Common myeloid progenitor, CD34-positive (primary cell): ENCODE measurements around the gene INPP5B.

Experiments used
- CTCF ChIA-PET: fragments of 350-600 bp; sonication (Branson Sonifier 250); formaldehyde crosslinking; loops from one replicate; lab custom pipeline; 2021; ENCODE audit warnings: antibody characterized with exemption; lab: Charles Lee
- POLR2A ChIA-PET: fragments of 350-600 bp; sonication (Branson Sonifier 250); formaldehyde crosslinking; loops from one replicate; lab custom pipeline; 2021; ENCODE audit warnings: antibody characterized with exemption; lab: Charles Lee
- DNase-seq, 3 donors: peaks; one replicate each; pipeline versions ENCODE4 v3.0.0 to v3.0.0-alpha.2; 2013
- H3K27ac ChIP-seq, 2 experiments: 1 replicate in 1 of 2; 2 replicates in 1 of 2; pipeline ENCODE4 v1.7.0; 2013; ENCODE audit warnings: inconsistent platforms in 2 of 2, low read length in 2 of 2, mild to moderate bottlenecking in 2 of 2, low read depth in 1 of 2, moderate library complexity in 1 of 2; ENCODE audit not compliant: severe bottlenecking in 2 of 2, insufficient read depth in 1 of 2, poor library complexity in 1 of 2
- H3K27me3 ChIP-seq, 5 experiments: replicated peaks in 2 of 5; 1 replicate in 3 of 5; 2 replicates in 2 of 5; pipeline versions ENCODE4 v1.6.1 to v1.7.0; 2013; ENCODE audit warnings: low read length in 4 of 5, mild to moderate bottlenecking in 2 of 5, moderate library complexity in 2 of 5, inconsistent platforms in 1 of 5; ENCODE audit not compliant: insufficient read depth in 5 of 5, control insufficient read depth in 4 of 5
- H3K36me3 ChIP-seq, 4 experiments: 1 replicate in 2 of 4; 2 replicates in 2 of 4; pipeline versions ENCODE4 v1.6.1 to v1.7.0; 2013; ENCODE audit warnings: low read length in 3 of 4, control low read depth in 1 of 4, mild to moderate bottlenecking in 1 of 4; ENCODE audit not compliant: control insufficient read depth in 4 of 4, insufficient read depth in 4 of 4
- H3K4me1 ChIP-seq, 4 experiments: 1 replicate in 3 of 4; 2 replicates in 1 of 4; pipeline versions ENCODE4 v1.6.1 to v1.7.1; 2013; ENCODE audit warnings: low read length in 3 of 4, mild to moderate bottlenecking in 3 of 4, control low read depth in 1 of 4, inconsistent platforms in 1 of 4, moderate library complexity in 1 of 4; ENCODE audit not compliant: control insufficient read depth in 4 of 4, insufficient read depth in 4 of 4; ENCODE audit errors: control extremely low read depth in 1 of 4
- H3K4me3 ChIP-seq, 7 experiments: 1 replicate in 4 of 7; 2 replicates in 3 of 7; pipeline versions ENCODE4 v1.5.1 to v1.7.0; 2013; ENCODE audit warnings: mild to moderate bottlenecking in 7 of 7, low read length in 6 of 7, moderate library complexity in 6 of 7, inconsistent platforms in 2 of 7, low read depth in 2 of 7, control low read depth in 1 of 7; ENCODE audit not compliant: insufficient read depth in 4 of 7, control insufficient read depth in 1 of 7; ENCODE audit errors: extremely low read depth in 1 of 7
- H3K9me3 ChIP-seq, 5 experiments: 1 replicate in 4 of 5; 2 replicates in 1 of 5; pipeline versions ENCODE4 v1.6.1 to v1.7.1; 2013; ENCODE audit warnings: low read length in 4 of 5, mild to moderate bottlenecking in 2 of 5, inconsistent platforms in 1 of 5, low read depth in 1 of 5, moderate library complexity in 1 of 5; ENCODE audit not compliant: control insufficient read depth in 4 of 5, insufficient read depth in 2 of 5; ENCODE audit errors: control extremely low read depth in 1 of 5
- WGBS: methylation state at CpG from one replicate; pipeline ENCODE4 v1.1.5; 2013; ENCODE audit not compliant: insufficient coverage; 5-methylcytosine and 5-hydroxymethylcytosine counted together

The INPP5B gene

DNA sequence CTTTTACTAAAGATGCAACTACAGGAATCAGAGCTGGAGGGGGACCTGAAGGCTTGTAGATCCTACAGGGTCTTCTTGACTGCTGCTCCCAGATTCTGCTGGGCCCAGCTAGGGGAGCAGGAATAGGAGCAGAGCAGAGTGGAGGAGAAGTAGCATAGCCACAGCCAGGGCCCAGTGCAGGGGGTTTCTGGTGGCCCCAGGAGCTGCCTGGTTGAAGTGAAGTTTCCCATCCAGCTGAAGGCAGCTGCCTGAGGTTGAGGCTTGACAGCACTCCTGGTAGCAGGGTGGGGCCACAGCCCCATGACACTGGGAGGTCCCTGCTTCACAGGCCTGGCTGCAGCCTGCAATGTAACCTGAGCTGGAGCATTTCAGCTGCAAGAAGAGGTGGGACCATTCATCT is 2.0 kb upstream of the INPP5B start:
- H3K27me3 ChIP-seq: no peaks in the 10 kb centered on the region
- peaks cover 2 to 22% (median 14%) of the 10 kb centered on the region in 4 experiments for H3K4me1 ChIP-seq
- CTCF ChIA-PET: interaction anchor here (0.8 to 2.3 kb wide), 8 partner anchors 9 to 89 kb away, joined by 3 to 8 read pairs (median 4); partner anchors contain the start of gene MTF1
- no peaks in the 10 kb centered on the region for H3K9me3 ChIP-seq
- no peak overlapping the region for H3K4me3 ChIP-seq
- peaks cover 0 to 7% (median 0%) of the 10 kb centered on the region in 4 experiments for H3K36me3 ChIP-seq
- no peak overlapping the region for H3K27ac ChIP-seq
- no peak for DNase-seq
- POLR2A ChIA-PET: no interaction called here

DNA sequence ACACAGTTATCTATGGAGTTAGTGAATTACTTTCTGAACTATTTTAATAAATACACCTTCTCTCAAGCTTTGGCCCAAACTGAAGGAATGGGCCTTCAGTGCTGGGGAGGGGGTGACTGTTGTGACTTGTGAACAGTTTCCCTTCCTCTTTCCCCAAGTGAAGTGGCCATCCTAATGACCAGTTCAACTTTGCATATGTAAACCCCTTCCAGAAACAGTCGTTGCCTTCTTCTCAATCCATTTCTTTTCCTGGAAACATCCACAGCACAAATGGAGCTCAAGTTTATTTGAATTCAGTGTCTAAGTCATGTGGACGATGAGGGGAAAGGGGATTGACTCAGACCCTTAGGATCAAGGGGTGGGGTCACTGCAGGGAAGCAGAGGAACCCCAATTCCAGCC is 1.3 kb upstream of the INPP5B start:
- Histone ChIP-seq H3K9me3 (no peaks in the 10 kb centered on the region), H3K4me1 (peaks cover 2 to 22% (median 14%) of the 10 kb centered on the region in 4 experiments), H3K4me3 (no peak overlapping the region), H3K36me3 (peaks cover 0 to 14% (median 3%) of the 10 kb centered on the region in 4 experiments), H3K27me3 (no peaks in the 10 kb centered on the region), H3K27ac (no peak overlapping the region)
- WGBS: 100% methylated on average over 1 of the region's 2 CpGs
- ChIA-PET POLR2A (no interaction called here), CTCF (interaction anchor here (1.5 to 2.0 kb wide), 3 partner anchors 12 to 88 kb away, joined by 3 to 12 read pairs (median 3); partner anchors contain the start of gene MTF1)
- no peak for DNase-seq

DNA sequence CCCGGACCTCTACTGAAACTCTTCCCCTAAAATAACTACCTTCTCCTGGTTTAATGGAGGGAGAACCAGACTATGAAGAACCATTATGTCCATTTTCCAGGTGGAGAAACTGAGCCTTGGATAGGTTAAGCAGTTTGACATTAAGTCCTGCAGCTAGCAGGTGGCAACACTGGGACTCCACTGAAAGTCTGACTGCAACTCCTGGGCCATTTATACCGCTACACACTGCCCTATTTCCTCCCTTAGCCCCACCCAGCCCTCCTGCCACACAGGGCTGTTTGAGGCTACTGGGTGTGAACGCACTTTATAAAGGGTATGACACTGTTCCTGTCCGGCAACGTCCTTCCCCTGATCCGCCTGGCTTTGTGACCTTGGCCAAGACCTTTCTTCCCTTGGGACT is 511 bp upstream of the INPP5B start:
- Histone ChIP-seq H3K27ac (peak overlapping the region in 1 of 2 experiments; percentile 87), H3K27me3 (no peaks in the 10 kb centered on the region), H3K4me3 (peak overlapping the region in 6 of 7 experiments; percentile 73 to 99 (median 88)), H3K9me3 (no peaks in the 10 kb centered on the region), H3K36me3 (peaks cover 0 to 15% (median 4%) of the 10 kb centered on the region in 4 experiments), H3K4me1 (peaks cover 2 to 22% (median 14%) of the 10 kb centered on the region in 4 experiments)
- CTCF ChIA-PET: interaction anchor here (1.7 to 2.0 kb wide), 2 partner anchors 11 to 88 kb away, joined by 3 to 12 read pairs; partner anchors contain the start of gene MTF1
- POLR2A ChIA-PET: interaction anchor here (1.2 kb wide), 1 partner anchor 88 kb away, joined by 4 read pairs; the partner anchor contains the start of gene MTF1
- no peak for DNase-seq
- WGBS: 79% methylated on average over 5 of the region's 6 CpGs

DNA sequence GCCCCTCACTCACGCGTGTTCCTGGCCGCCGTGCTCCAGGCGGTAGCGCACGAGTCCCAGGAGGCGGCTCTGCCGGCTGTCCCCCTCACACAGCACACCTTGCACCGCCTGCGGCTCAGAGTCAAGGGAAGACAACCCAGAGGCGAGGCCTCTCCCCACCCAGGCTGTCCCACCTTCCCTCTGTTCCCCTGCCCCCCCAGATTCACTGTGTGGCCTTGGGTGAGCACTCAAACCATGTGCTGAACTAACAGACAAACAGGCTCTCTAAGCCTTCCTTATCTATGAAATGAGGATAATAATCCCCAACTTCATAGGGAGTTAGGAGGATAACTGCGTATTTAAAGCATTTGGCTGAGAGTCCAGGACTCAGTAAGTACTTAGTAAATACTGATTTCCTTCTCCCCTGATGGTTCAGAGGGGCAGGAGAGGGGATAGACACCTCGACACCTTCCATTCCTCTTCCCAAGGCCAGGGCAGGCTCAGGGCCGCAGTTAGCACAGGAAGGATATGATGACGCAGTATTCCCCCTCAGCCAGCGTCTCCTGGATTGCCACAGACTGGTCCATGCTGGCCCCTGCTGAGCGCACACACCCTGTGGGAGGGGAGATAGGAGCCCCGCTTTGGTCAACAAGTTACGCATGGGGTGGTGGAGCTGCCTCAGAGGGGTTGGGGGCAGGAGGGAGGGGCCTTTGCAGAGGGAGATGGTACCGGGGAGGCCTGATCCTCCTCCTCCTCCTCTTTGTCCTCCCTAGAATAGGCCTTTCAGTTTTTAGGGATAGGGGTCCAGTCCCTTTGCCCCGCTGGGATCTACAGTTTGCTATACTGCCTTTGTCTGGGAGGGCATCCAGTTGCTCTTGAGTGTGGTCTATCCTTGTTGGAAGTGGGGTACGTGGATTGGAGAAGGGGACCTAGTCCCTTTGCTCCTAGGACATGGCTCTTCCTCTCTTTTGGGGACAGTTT is 830 bp downstream of the INPP5B start:
- Histone ChIP-seq H3K4me3 (peak overlapping the region; percentile 61 to 99 (median 86)), H3K27ac (peak overlapping the region; percentile 67 to 87), H3K4me1 (peaks cover 2 to 22% (median 14%) of the 10 kb centered on the region in 4 experiments), H3K27me3 (no peaks in the 10 kb centered on the region), H3K9me3 (no peaks in the 10 kb centered on the region), H3K36me3 (peaks cover 0 to 17% (median 5%) of the 10 kb centered on the region in 4 experiments)
- ChIA-PET POLR2A (interaction anchor here (1.2 kb wide), 1 partner anchor 87 kb away, joined by 4 read pairs; the partner anchor contains the start of gene MTF1), CTCF (interaction anchor here (2.0 kb wide), 2 partner anchors 10 kb away, joined by 6 to 12 read pairs; no protein-coding TSS in a partner anchor)
- DNase-seq: peak; percentile 31 to 56 (median 47)
- WGBS: 41% methylated on average over 5 of the region's 23 CpGs

DNA sequence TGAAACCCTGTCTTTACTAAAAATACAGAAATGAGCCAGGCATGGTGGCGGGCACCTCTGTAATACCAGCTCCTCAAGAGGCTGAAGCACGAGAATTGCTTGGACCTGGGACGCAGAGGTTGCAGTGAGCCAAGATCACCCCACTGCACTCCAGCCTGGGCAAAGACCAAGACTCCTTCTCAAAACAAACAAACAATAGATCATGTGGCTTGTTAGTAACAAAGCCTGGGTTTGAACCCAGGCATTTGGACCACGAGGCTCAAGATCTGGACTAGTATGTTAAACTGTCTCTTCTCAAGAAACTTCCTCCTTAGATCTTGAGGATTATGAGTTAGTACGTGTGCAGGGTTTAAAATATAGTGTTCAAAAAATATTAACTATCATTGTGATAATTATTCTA is 1.6 kb downstream of the INPP5B start:
- Histone ChIP-seq H3K9me3 (no peaks in the 10 kb centered on the region), H3K27ac (peak overlapping the region in 1 of 2 experiments; percentile 87), H3K27me3 (no peaks in the 10 kb centered on the region), H3K4me1 (peaks cover 2 to 22% (median 14%) of the 10 kb centered on the region in 4 experiments), H3K4me3 (peak overlapping the region in 1 of 7 experiments; percentile 99), H3K36me3 (peaks cover 2 to 23% (median 13%) of the 10 kb centered on the region in 4 experiments)
- ChIA-PET CTCF (interaction anchor here (2.0 kb wide), 1 partner anchor 9 kb away, joined by 6 read pairs; no protein-coding TSS in a partner anchor), POLR2A (no interaction called here)
- DNase-seq: no peak
- WGBS: 90% methylated on average over 2 of the region's 5 CpGs

DNA sequence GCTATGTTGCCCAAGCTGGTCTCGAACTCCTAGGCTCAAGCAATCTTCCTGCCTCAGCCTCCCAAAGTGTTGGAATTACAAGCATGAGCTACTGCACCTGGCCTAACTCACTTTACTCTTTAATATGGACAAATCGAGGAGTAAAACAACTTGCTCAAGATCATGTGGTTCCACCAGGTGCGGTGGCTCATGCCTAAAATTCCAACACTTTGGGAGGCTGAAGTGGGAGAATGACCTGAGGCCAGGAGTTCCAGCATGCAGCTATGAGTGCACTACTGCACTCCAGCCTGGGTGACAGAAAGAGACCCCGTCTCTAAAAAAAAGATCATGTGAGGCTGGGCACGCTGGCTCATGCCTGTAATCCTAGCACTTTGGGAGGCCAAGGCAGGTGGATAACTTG is 2.0 kb downstream of the INPP5B start:
- H3K4me1 ChIP-seq: peaks cover 2 to 22% (median 14%) of the 10 kb centered on the region in 4 experiments
- no peak overlapping the region for H3K27ac ChIP-seq
- CTCF ChIA-PET: interaction anchor here (0.9 to 2.0 kb wide), 2 partner anchors 9 to 49 kb away, joined by 3 to 6 read pairs; no protein-coding TSS in a partner anchor
- POLR2A ChIA-PET: no interaction called here
- peaks cover 2 to 26% (median 16%) of the 10 kb centered on the region in 4 experiments for H3K36me3 ChIP-seq
- no peak overlapping the region for H3K4me3 ChIP-seq
- no peak for DNase-seq
- H3K27me3 ChIP-seq: no peaks in the 10 kb centered on the region
- WGBS: 96% methylated on average over 4 of the region's 5 CpGs
- H3K9me3 ChIP-seq: no peaks in the 10 kb centered on the region
